Measurements from ENCODE around the gene ECM2.

Gene ECM2

GRCh38 chr9:92457576-92457975 lies 78.2 kb downstream of the ECM2 start:
- no peak for DNase-seq

- DNase-seq, result no peak
Measured at GRCh38 chr9:92455217-92455616, 80.6 kb downstream of the ECM2 start.

DNA sequence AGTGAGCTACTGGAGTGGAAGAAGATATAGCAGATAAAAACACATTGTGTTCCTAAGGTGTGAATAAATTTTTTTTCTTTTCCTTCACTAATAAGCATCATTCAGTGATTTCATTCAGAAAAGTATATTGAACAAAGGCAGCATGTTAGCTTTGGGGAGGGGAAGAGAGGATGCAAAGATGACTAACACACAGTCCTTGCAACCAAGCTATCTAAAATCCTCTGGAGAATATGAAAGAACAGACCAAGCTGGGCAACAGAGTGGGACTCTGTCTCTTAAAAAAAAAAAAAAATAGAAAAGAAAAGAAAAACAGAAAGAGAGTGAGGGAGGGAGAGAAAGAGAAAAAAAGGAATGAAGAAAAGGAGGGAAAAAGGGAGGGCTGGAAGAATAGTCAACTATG lies 89.3 kb downstream of the ECM2 start:
- DNase-seq, result no peak

Measured in T1000 (cell line).